HepG2 (cell line): ENCODE data around the gene ASIC3. TPM values are rescaled to one million over a fixed set of nuclear protein-coding genes. Genes with fewer than 3 reads are reported as not detected.
A peak's percentile ranks its signal among the peaks of the same experiment; 100 is the strongest.

Experiments used
- BCLAF1 ChIP-seq: fragments of 450-650 bp; IDR thresholded peaks from 2 replicates; pipeline ENCODE4 v1.6.1; 2017; ENCODE audit warnings: mild to moderate bottlenecking
- BHLHE40 ChIP-seq: IDR thresholded peaks from 2 replicates; pipeline ENCODE4 v1.6.1; 2011; ENCODE audit warnings: low read length, improper control_type of control experiment
- HNRNPLL ChIP-seq: fragments of 200-400 bp; formaldehyde crosslinking; IDR thresholded peaks from 2 replicates; pipeline ENCODE4 v1.6.1; 2017; ENCODE audit warnings: mild to moderate bottlenecking, low read depth, low read length; ENCODE audit not compliant: poor library complexity, severe bottlenecking
- JARID2 ChIP-seq: sonication (generic); formaldehyde crosslinking; IDR thresholded peaks from 2 replicates; pipeline ENCODE4 v1.8.1; 2023; ENCODE audit warnings: missing genetic modification reagents, inconsistent platforms; ENCODE audit not compliant: insufficient replicate concordance
- MED1 ChIP-seq: sonication (generic); formaldehyde crosslinking; IDR thresholded peaks from 2 replicates; pipeline ENCODE4 v1.4.0; 2020; ENCODE audit warnings: missing genetic modification reagents
- MIXL1 ChIP-seq: IDR thresholded peaks from 2 replicates; pipeline ENCODE4 v1.6.1; 2016
- POLR2A ChIP-seq, 2 experiments: IDR thresholded peaks; 2 replicates each; pipeline ENCODE4 v1.6.1; 2011; ENCODE audit warnings: low read depth in 2 of 2, low read length in 2 of 2, mild to moderate bottlenecking in 1 of 2, moderate library complexity in 1 of 2; ENCODE audit not compliant: insufficient read depth in 1 of 2
- RBFOX2 ChIP-seq: fragments of 200-400 bp; formaldehyde crosslinking; IDR thresholded peaks from 2 replicates; pipeline ENCODE4 v1.6.1; 2017; ENCODE audit warnings: low read depth, mild to moderate bottlenecking, low read length
- SRF ChIP-seq: IDR thresholded peaks from 2 replicates; pipeline ENCODE4 v1.6.1; 2011; ENCODE audit warnings: mild to moderate bottlenecking, low read depth, low read length, moderate library complexity
- ZNF18 ChIP-seq: sonication (generic); formaldehyde crosslinking; IDR thresholded peaks from 2 replicates; pipeline ENCODE4 v1.8.0; 2022; ENCODE audit warnings: mild to moderate bottlenecking, missing genetic modification reagents; ENCODE audit not compliant: insufficient replicate concordance
- ZNF263 ChIP-seq: sonication (generic); formaldehyde crosslinking; IDR thresholded peaks from 2 replicates; pipeline ENCODE4 v1.4.0; 2020; ENCODE audit warnings: missing genetic modification reagents
- ZNF33A ChIP-seq: sonication (generic); formaldehyde crosslinking; IDR thresholded peaks from 2 replicates; pipeline ENCODE4 v1.5.1; 2020; ENCODE audit warnings: missing genetic modification reagents, mild to moderate bottlenecking, moderate library complexity, borderline replicate concordance
- ZNF446 ChIP-seq: sonication (generic); formaldehyde crosslinking; IDR thresholded peaks from 2 replicates; pipeline ENCODE4 v1.5.0; 2020; ENCODE audit warnings: mild to moderate bottlenecking, missing genetic modification reagents
- ZNF652 ChIP-seq: IDR thresholded peaks from 2 replicates; pipeline ENCODE4 v1.6.1; 2016; ENCODE audit warnings: low read depth, borderline replicate concordance
- ZNF704 ChIP-seq: sonication (generic); formaldehyde crosslinking; IDR thresholded peaks from 2 replicates; pipeline ENCODE4 v1.8.1; 2023; ENCODE audit warnings: mild to moderate bottlenecking, inconsistent platforms, moderate library complexity, missing genetic modification reagents, borderline replicate concordance
- ZNF766 ChIP-seq: sonication (generic); formaldehyde crosslinking; IDR thresholded peaks from 2 replicates; pipeline ENCODE4 v1.5.0; 2020; ENCODE audit warnings: missing genetic modification reagents, borderline replicate concordance
- polyA plus RNA-seq, 8 experiments: library from polyadenylated mRNA; depleted of rRNA in 3 of 8; stranded (reverse) in 7 of 8; unstranded in 1 of 8; fragments of >200 nt; fragmentation: Illumina TruSeq in 4 of 8; extraction: Trizol in 4 of 8; gene quantifications; 2 replicates each; pipeline versions ENCODE4 v1.2.1 to v1.2.3, GENCODE V29; 2011 to 2016; ENCODE audit warnings: low read depth in 4 of 8, missing spikeins in 1 of 8, mixed read lengths in 1 of 8; ENCODE audit not compliant: insufficient read depth in 1 of 8
- total RNA-seq, 5 experiments: library from RNA; depleted of rRNA; stranded (reverse); fragments of >200 nt; fragmentation: Illumina TruSeq; extraction: Trizol; gene quantifications; 2 replicates each; pipeline ENCODE4 v1.2.3, GENCODE V29; 2016; ENCODE audit warnings: low read depth in 1 of 5

Gene ASIC3
- total and polyA plus RNA-seq, 2 of the 13 experiments (the other 11 are each of a cell fraction or from before 2014, with no cell fraction given) = 0.51 TPM; not detected in 1

- TF ChIP-seq SRF = no peak
- no peak for TF ChIP-seq JARID2 (CRISPR knock-in tag)
- TF ChIP-seq MIXL1 (CRISPR knock-in tag) = no peak
- TF ChIP-seq ZNF18 = no peak
- TF ChIP-seq POLR2A (IDR thresholded peaks at IDR 0.05; ENCODE audit: insufficient read depth in 1 of 2, low read depth in 2 of 2, low read length in 2 of 2) = no peak
- TF ChIP-seq HNRNPLL = peak; percentile 36
- no peak for TF ChIP-seq BCLAF1
- TF ChIP-seq ZNF704 (CRISPR knock-in tag) = 0 out of 2 replicates have a peak, but pooled peaks have one; percentile 16
- TF ChIP-seq BHLHE40 = no peak
- no peak for TF ChIP-seq ZNF652 (CRISPR knock-in tag)
- TF ChIP-seq ZNF263 = peak; percentile 12; the same call in 1 of the 2 replicates
- no peak for TF ChIP-seq MED1 (CRISPR knock-in tag)
- 0 out of 2 replicates have a peak, but pooled peaks have one; percentile 25 for TF ChIP-seq RBFOX2
- TF ChIP-seq ZNF766 (CRISPR knock-in tag) = 0 out of 2 replicates have a peak, but pooled peaks have one; percentile 71
- TF ChIP-seq ZNF446 (CRISPR knock-in tag) = no peak
- no peak for TF ChIP-seq ZNF33A
These were observed 12.3 kb downstream of the ASIC3 start (continued) for GRCh38 chr7:151060416-151061212.
